ENCODE results near the gene PRPF40B. TPM values are rescaled to one million over a fixed set of nuclear protein-coding genes. Genes with fewer than 3 reads are reported as not detected.

Gene PRPF40B
- total RNA-seq, 2 experiments from 2014 or later, result 4.7 to 6.5 TPM

DNA sequence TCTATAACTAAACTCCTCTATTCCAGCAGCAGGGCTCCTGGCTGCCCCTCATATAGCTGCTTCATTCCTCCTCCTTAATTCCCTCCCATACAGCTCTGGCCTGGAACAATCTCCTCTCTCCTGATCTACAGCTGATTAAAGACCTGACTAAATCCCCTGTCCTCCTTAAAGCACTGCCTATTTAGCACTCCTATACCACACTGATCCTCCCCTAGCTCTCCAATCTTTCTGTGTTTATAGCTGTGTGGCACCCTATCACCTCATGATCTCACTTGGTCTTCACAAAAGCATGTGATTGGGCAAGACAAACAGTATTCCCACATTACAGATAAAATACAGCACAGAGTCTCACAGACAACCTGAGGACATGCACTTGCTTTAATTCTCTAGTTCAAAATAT, 66.4 kb downstream of the PRPF40B start:
- Mint-ChIP-seq H3K36me3 (ENCODE audit: low read depth) (no peaks in the 10 kb centered on the region), H3K9me3 (no peaks in the 10 kb centered on the region), H3K27ac (no peak overlapping the region), H3K27me3 (no peaks in the 10 kb centered on the region), H3K4me3 (no peak overlapping the region), H3K4me1 (ENCODE audit: low read depth) (peaks cover 55% of the 10 kb centered on the region)
- peaks cover 7% of the 10 kb centered on the region for H3K4me1 ChIP-seq (ENCODE audit: insufficient read depth, low read length)
- TF ChIP-seq, protein P1, sequence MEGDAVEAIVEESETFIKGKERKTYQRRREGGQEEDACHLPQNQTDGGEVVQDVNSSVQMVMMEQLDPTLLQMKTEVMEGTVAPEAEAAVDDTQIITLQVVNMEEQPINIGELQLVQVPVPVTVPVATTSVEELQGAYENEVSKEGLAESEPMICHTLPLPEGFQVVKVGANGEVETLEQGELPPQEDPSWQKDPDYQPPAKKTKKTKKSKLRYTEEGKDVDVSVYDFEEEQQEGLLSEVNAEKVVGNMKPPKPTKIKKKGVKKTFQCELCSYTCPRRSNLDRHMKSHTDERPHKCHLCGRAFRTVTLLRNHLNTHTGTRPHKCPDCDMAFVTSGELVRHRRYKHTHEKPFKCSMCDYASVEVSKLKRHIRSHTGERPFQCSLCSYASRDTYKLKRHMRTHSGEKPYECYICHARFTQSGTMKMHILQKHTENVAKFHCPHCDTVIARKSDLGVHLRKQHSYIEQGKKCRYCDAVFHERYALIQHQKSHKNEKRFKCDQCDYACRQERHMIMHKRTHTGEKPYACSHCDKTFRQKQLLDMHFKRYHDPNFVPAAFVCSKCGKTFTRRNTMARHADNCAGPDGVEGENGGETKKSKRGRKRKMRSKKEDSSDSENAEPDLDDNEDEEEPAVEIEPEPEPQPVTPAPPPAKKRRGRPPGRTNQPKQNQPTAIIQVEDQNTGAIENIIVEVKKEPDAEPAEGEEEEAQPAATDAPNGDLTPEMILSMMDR (IDR thresholded peaks at IDR 0.05), result no peak
- DNase-seq (no peak), ATAC-seq (ENCODE audit: poor library complexity) (no peak)
- no peaks in the 10 kb centered on the region for H3K9me3 ChIP-seq (ENCODE audit: control insufficient read depth in 1 of 2, insufficient read depth in 1 of 2, low read length in 2 of 2)
- ChIA-PET CTCF (no interaction called here), POLR2A (interaction anchor here (0.6 to 2.6 kb wide), 6 partner anchors 10 to 455 kb away, joined by 3 to 19 read pairs (median 6); partner anchors contain the start of genes FMNL3 and PRPF40B)
- H3K4me3 ChIP-seq (ENCODE audit: low read length), result no peak overlapping the region
- H3K27ac ChIP-seq (ENCODE audit: low read depth in 1 of 2, low read length in 2 of 2), result no peak overlapping the region
- no peaks in the 10 kb centered on the region for H3K27me3 ChIP-seq (ENCODE audit: control insufficient read depth in 1 of 2, insufficient read depth in 2 of 2, low read length in 2 of 2)
- intact Hi-C loops (cut with DNase I, micrococcal nuclease), result loop anchor here in 1 of 2 experiments (2.0 kb wide), 1 partner anchor 13 kb away; no protein-coding TSS in a partner anchor
- no peaks in the 10 kb centered on the region for H3K36me3 ChIP-seq (ENCODE audit: insufficient read depth, low read length)

DNA sequence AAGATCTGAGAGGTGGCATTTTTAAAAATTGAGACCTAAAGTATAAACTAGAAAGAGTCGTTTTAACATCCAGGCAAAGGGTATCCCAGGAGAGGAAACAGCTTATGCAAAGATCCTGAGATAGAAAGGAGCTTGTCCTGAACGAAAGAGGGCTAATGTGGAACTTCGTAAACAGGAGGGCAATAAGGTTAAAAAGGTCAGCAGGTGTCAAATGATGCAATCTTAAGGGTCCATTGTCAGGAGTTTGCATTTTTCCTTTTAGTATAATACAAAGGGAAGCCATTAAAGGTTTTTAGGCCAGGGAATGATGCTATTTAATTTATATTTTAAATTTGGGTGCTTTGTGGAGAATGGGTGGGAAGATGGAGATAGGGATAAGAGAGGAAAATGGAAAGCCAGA, 69.5 kb downstream of the PRPF40B start:
- H3K4me3 ChIP-seq (ENCODE audit: low read length), result no peak overlapping the region
- ChIA-PET CTCF (interaction anchor here (1.2 kb wide), 1 partner anchor 12 kb away, joined by 4 read pairs; no protein-coding TSS in a partner anchor), POLR2A (no interaction called here)
- H3K27ac ChIP-seq (ENCODE audit: low read depth in 1 of 2, low read length in 2 of 2), result no peak overlapping the region
- DNase-seq (no peak), ATAC-seq (ENCODE audit: poor library complexity) (no peak)
- Mint-ChIP-seq H3K36me3 (ENCODE audit: low read depth) (no peaks in the 10 kb centered on the region), H3K27ac (no peak overlapping the region), H3K27me3 (no peaks in the 10 kb centered on the region), H3K9me3 (no peaks in the 10 kb centered on the region), H3K4me1 (ENCODE audit: low read depth) (peaks cover 56% of the 10 kb centered on the region), H3K4me3 (no peak overlapping the region)
- H3K4me1 ChIP-seq (ENCODE audit: insufficient read depth, low read length), result peaks cover 7% of the 10 kb centered on the region
- H3K9me3 ChIP-seq (ENCODE audit: control insufficient read depth in 1 of 2, insufficient read depth in 1 of 2, low read length in 2 of 2), result no peaks in the 10 kb centered on the region
- H3K27me3 ChIP-seq (ENCODE audit: control insufficient read depth in 1 of 2, insufficient read depth in 2 of 2, low read length in 2 of 2), result no peaks in the 10 kb centered on the region
- TF ChIP-seq, protein P1 (IDR thresholded peaks at IDR 0.05), result no peak
- H3K36me3 ChIP-seq (ENCODE audit: insufficient read depth, low read length), result no peaks in the 10 kb centered on the region
- intact Hi-C loops (cut with DNase I, micrococcal nuclease), result no loop called here

DNA sequence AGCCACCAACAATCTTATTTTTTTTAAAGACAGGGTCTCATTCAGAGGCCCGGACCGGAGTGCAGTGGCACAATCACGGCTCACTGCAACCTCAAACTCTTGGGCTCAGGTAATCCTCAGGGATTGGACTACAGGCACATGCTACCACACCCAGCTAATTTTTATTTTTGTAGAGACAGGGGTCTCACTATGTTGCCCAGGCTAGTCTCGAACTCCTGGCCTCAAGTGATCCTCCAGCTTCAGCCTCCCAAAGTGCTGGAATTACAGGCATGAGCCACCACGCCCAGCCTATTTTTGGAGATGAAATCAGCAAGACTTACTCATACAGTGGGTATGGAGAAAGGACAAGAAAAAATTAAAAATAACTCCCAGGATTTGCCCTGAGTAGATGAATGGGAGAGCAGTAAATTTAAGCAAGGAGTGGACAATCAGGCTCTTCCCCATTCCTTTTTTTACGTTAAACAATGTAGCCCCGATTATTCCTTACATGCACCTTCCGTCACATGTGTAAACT, 70.6 kb downstream of the PRPF40B start:
- Histone ChIP-seq H3K27ac (ENCODE audit: low read depth in 1 of 2, low read length in 2 of 2) (no peak overlapping the region), H3K27me3 (ENCODE audit: control insufficient read depth in 1 of 2, insufficient read depth in 2 of 2, low read length in 2 of 2) (no peaks in the 10 kb centered on the region), H3K4me1 (ENCODE audit: insufficient read depth, low read length) (peaks cover 14% of the 10 kb centered on the region), H3K4me3 (ENCODE audit: low read length) (no peak overlapping the region), H3K36me3 (ENCODE audit: insufficient read depth, low read length) (no peaks in the 10 kb centered on the region), H3K9me3 (ENCODE audit: control insufficient read depth in 1 of 2, insufficient read depth in 1 of 2, low read length in 2 of 2) (no peaks in the 10 kb centered on the region)
- no peaks in the 10 kb centered on the region for H3K36me3 Mint-ChIP-seq (ENCODE audit: low read depth)
- ATAC-seq (ENCODE audit: poor library complexity), result no peak
- intact Hi-C loops (cut with DNase I, micrococcal nuclease), result no loop called here
- no peak for DNase-seq
- no peak overlapping the region for H3K27ac Mint-ChIP-seq
- ChIA-PET CTCF (interaction anchor here (0.6 kb wide), 1 partner anchor 484 kb away, joined by 3 read pairs; no protein-coding TSS in a partner anchor), POLR2A (no interaction called here)
- no peaks in the 10 kb centered on the region for H3K27me3 Mint-ChIP-seq
- no peaks in the 10 kb centered on the region for H3K9me3 Mint-ChIP-seq
- TF ChIP-seq, protein P1 (IDR thresholded peaks at IDR 0.05), result no peak
- H3K4me1 Mint-ChIP-seq (ENCODE audit: low read depth), result peaks cover 62% of the 10 kb centered on the region
- H3K4me3 Mint-ChIP-seq, result no peak overlapping the region

Other genes with a start within 250 kb of the PRPF40B start
- 1 to 10 TPM; 2.4 to 3.4 TPM for gene KCNH3, start 84.5 kb upstream of the PRPF40B start, total RNA-seq
- gene MCRS1, start 55.4 kb upstream of the PRPF40B start, total RNA-seq, result 10 to 100 TPM; 49.0 to 56.4 TPM
- gene FAM186B, start 17.9 kb upstream of the PRPF40B start, total RNA-seq, result under 1 TPM; 0.64 to 0.74 TPM
- gene FMNL3, start 83.8 kb downstream of the PRPF40B start, total RNA-seq, result 10 to 100 TPM; 33.3 to 34.8 TPM
- 100 to 1,000 TPM; 274 to 279 TPM for gene TMBIM6, start 118.0 kb downstream of the PRPF40B start, total RNA-seq
- gene NCKAP5L, start 204.9 kb downstream of the PRPF40B start, total RNA-seq, result 1 to 10 TPM; 9.2 to 9.8 TPM
- gene BCDIN3D, start 219.5 kb downstream of the PRPF40B start, total RNA-seq, result 1 to 10 TPM; 2.8 to 3.9 TPM